H1 (cell line): ENCODE measurements around the gene DOCK8. TPM values are rescaled to one million over a fixed set of nuclear protein-coding genes. Genes with fewer than 3 reads are reported as not detected.

Source experiments
- CTCF ChIA-PET: fragments of 300-600 bp; sonication (Branson Sonifier 250); formaldehyde crosslinking; loops from one replicate; lab custom pipeline; 2021; ENCODE audit not compliant: partially characterized antibody; lab: Charles Lee
- POLR2A ChIA-PET: fragments of 300-600 bp; sonication (Branson Sonifier 250); formaldehyde crosslinking; loops from one replicate; lab custom pipeline; 2021; ENCODE audit warnings: inconsistent platforms; ENCODE audit not compliant: partially characterized antibody; lab: Charles Lee
- DNase-seq, 2 experiments: peaks; one replicate each; pipeline versions ENCODE4 v3.0.0 to v3.0.0-alpha.2; 2010 to 2022; ENCODE audit warnings: low spot score in 2 of 2, low read depth in 1 of 2, mixed read lengths in 1 of 2
- FAIRE-seq: peaks from 2 replicates; lab custom pipeline; 2011; peaks lifted over from hg19 to GRCh38; lab: Jason Lieb, UNC
- H2AFZ ChIP-seq: 2 replicates; pipeline ENCODE4 v1.8.1; 2012; ENCODE audit warnings: low read length, inconsistent platforms
- H2AK5ac ChIP-seq: 2 replicates; pipeline ENCODE4 v1.6.1; 2013; ENCODE audit warnings: low read depth, low read length
- H2BK120ac ChIP-seq: replicated peaks from 2 replicates; pipeline ENCODE3; 2013; ENCODE audit warnings: low read depth, low read length, inconsistent platforms
- H2BK12ac ChIP-seq: 2 replicates; pipeline ENCODE4 v1.6.1; 2013; ENCODE audit warnings: low read depth, low read length
- H2BK15ac ChIP-seq: 2 replicates; pipeline ENCODE4 v1.6.1; 2013; ENCODE audit warnings: low read length
- H2BK20ac ChIP-seq: 2 replicates; pipeline ENCODE4 v1.6.1; 2013; ENCODE audit warnings: low read length
- H2BK5ac ChIP-seq: 2 replicates; pipeline ENCODE4 v1.6.1; 2013; ENCODE audit warnings: low read depth, low read length
- H3K14ac ChIP-seq: 2 replicates; pipeline ENCODE4 v1.6.1; 2013; ENCODE audit warnings: inconsistent platforms; ENCODE audit not compliant: insufficient read length
- H3K18ac ChIP-seq: 2 replicates; pipeline ENCODE4 v1.6.1; 2013; ENCODE audit warnings: low read length; ENCODE audit errors: extremely low read depth
- H3K23ac ChIP-seq: 2 replicates; pipeline ENCODE4 v1.6.1; 2013; ENCODE audit warnings: inconsistent platforms; ENCODE audit not compliant: insufficient read length
- H3K23me2 ChIP-seq: 2 replicates; pipeline ENCODE4 v1.6.1; 2013; ENCODE audit warnings: low read depth, low read length
- H3K27ac ChIP-seq: 2 replicates; pipeline ENCODE4 v1.6.1; 2011; ENCODE audit warnings: low read depth, low read length, inconsistent platforms
- H3K27me3 ChIP-seq, 4 experiments: replicated peaks in 1 of 4; 1 replicate in 1 of 4; 2 replicates in 3 of 4; pipeline versions ENCODE4 v1.6.1 to v1.8.1; 2011 to 2013; ENCODE audit warnings: low read length in 3 of 4, mild to moderate bottlenecking in 3 of 4, inconsistent platforms in 2 of 4, mixed read lengths in 2 of 4, moderate library complexity in 1 of 4; ENCODE audit not compliant: control insufficient read depth in 3 of 4, insufficient read depth in 3 of 4; ENCODE audit errors: extremely low read depth in 1 of 4
- H3K36me3 ChIP-seq, 4 experiments: 2 replicates each; pipeline versions ENCODE4 v1.6.1 to v1.8.1; 2011 to 2013; ENCODE audit warnings: mild to moderate bottlenecking in 4 of 4, low read length in 3 of 4, moderate library complexity in 2 of 4, control low read depth in 1 of 4, inconsistent platforms in 1 of 4; ENCODE audit not compliant: insufficient read depth in 4 of 4, control insufficient read depth in 2 of 4
- H3K4ac ChIP-seq: replicated peaks from 2 replicates; pipeline ENCODE3; 2013; ENCODE audit warnings: low read length, low read depth, mixed read lengths, inconsistent platforms; ENCODE audit not compliant: insufficient read length
- H3K4me1 ChIP-seq, 4 experiments: replicated peaks in 1 of 4; 1 replicate in 1 of 4; 2 replicates in 3 of 4; pipeline versions ENCODE4 v1.6.1 to v1.8.1; 2011 to 2013; ENCODE audit warnings: low read length in 3 of 4, inconsistent platforms in 2 of 4, mixed read lengths in 1 of 4; ENCODE audit not compliant: insufficient read depth in 4 of 4, control insufficient read depth in 3 of 4
- H3K4me2 ChIP-seq, 2 experiments: 2 replicates each; pipeline versions ENCODE4 v1.6.1 to v1.8.1; 2011 to 2013; ENCODE audit warnings: low read depth in 2 of 2, low read length in 2 of 2, control low read depth in 1 of 2, inconsistent platforms in 1 of 2, mild to moderate bottlenecking in 1 of 2; ENCODE audit not compliant: insufficient read depth in 1 of 2
- H3K4me3 ChIP-seq, 4 experiments: fragments of 200-600, 300-600 bp in 1 of 4; sonication (generic), shearing (Covaris generic), sonication (Bioruptor Twin) in 1 of 4; 2 replicates each; pipeline versions ENCODE4 v1.5.1 to v1.8.1; 2011 to 2016; ENCODE audit warnings: low read length in 4 of 4, low read depth in 3 of 4, control low read depth in 2 of 4, inconsistent platforms in 2 of 4, mild to moderate bottlenecking in 2 of 4, mixed read lengths in 1 of 4, moderate library complexity in 1 of 4; ENCODE audit not compliant: insufficient read depth in 2 of 4; ENCODE audit errors: extremely low read depth in 1 of 4
- H3K56ac ChIP-seq: replicated peaks from 2 replicates; pipeline ENCODE3; 2013; ENCODE audit warnings: low read depth, mild to moderate bottlenecking, mixed read lengths, low read length, inconsistent platforms; ENCODE audit not compliant: insufficient read length
- H3K79me1 ChIP-seq: 2 replicates; pipeline ENCODE4 v1.6.1; 2013; ENCODE audit warnings: low read depth, low read length, control low read depth
- H3K79me2 ChIP-seq, 2 experiments: 2 replicates each; pipeline versions ENCODE4 v1.6.1 to v1.8.1; 2012 to 2013; ENCODE audit warnings: low read length in 2 of 2, mild to moderate bottlenecking in 2 of 2, inconsistent platforms in 1 of 2; ENCODE audit not compliant: insufficient read depth in 2 of 2, control insufficient read depth in 1 of 2
- H3K9ac ChIP-seq, 4 experiments: replicated peaks in 1 of 4; 1 replicate in 1 of 4; 2 replicates in 3 of 4; pipeline versions ENCODE4 v1.6.1 to v1.8.1; 2011 to 2013; ENCODE audit warnings: low read depth in 3 of 4, low read length in 3 of 4, control low read depth in 2 of 4, mild to moderate bottlenecking in 2 of 4, moderate library complexity in 2 of 4, inconsistent platforms in 1 of 4; ENCODE audit errors: extremely low read depth in 1 of 4
- H3K9me3 ChIP-seq, 2 experiments: 2 replicates each; pipeline versions ENCODE4 v1.6.1 to v1.8.1; 2012 to 2013; ENCODE audit warnings: mild to moderate bottlenecking in 2 of 2, moderate library complexity in 2 of 2, control low read depth in 1 of 2, inconsistent platforms in 1 of 2, low read depth in 1 of 2, low read length in 1 of 2, mixed read lengths in 1 of 2; ENCODE audit not compliant: insufficient read depth in 2 of 2
- H4K20me1 ChIP-seq, 2 experiments: replicated peaks in 1 of 2; 2 replicates each; pipeline versions ENCODE3 to v1.8.1; 2011 to 2013; ENCODE audit warnings: inconsistent platforms in 2 of 2, low read length in 2 of 2, mild to moderate bottlenecking in 1 of 2; ENCODE audit not compliant: insufficient read depth in 2 of 2, control insufficient read depth in 1 of 2
- H4K5ac ChIP-seq: 2 replicates; pipeline ENCODE4 v1.6.1; 2013; ENCODE audit warnings: low read length, low read depth, mixed read lengths, inconsistent platforms; ENCODE audit not compliant: insufficient read length
- H4K8ac ChIP-seq: 2 replicates; pipeline ENCODE4 v1.8.0; 2013; ENCODE audit warnings: mild to moderate bottlenecking, moderate library complexity, low read length, inconsistent platforms; ENCODE audit not compliant: insufficient read depth; ENCODE audit errors: extremely low read depth
- H4K91ac ChIP-seq: replicated peaks from 2 replicates; pipeline ENCODE3; 2013; ENCODE audit warnings: low read length, mixed read lengths, inconsistent platforms; ENCODE audit not compliant: insufficient read length
- HDAC6 ChIP-seq: IDR thresholded peaks from one replicate; pipeline ENCODE4 v1.7.1; 2012; ENCODE audit warnings: low read depth, mild to moderate bottlenecking, inconsistent platforms, low read length, moderate library complexity
- KDM5A ChIP-seq: fragments of 200-600 bp; IDR thresholded peaks from 2 replicates; pipeline ENCODE4 v1.7.1; 2012; ENCODE audit warnings: mild to moderate bottlenecking, low read length, inconsistent platforms, mixed read lengths
- POLR2AphosphoS5 ChIP-seq: IDR thresholded peaks from 2 replicates; pipeline ENCODE4 v1.6.1; 2011; ENCODE audit warnings: low read depth, low read length
- SAP30 ChIP-seq: fragments of 300-600 bp; sonication (generic); IDR thresholded peaks from 2 replicates; pipeline ENCODE4 v1.7.1; 2012; ENCODE audit warnings: low read length, moderate library complexity, mild to moderate bottlenecking, inconsistent platforms; ENCODE audit not compliant: insufficient read depth, insufficient replicate concordance
- SIX5 ChIP-seq: IDR thresholded peaks from 2 replicates; pipeline ENCODE4 v1.6.1; 2011; ENCODE audit warnings: mild to moderate bottlenecking, low read depth, low read length
- TAF1 ChIP-seq: IDR thresholded peaks from 2 replicates; pipeline ENCODE4 v1.6.1; 2011; ENCODE audit warnings: mild to moderate bottlenecking, low read depth, low read length
- WGBS, 2 experiments: shearing (Covaris generic) in 1 of 2; methylation state at CpG; one replicate each; pipeline versions ENCODE4 v1.1.6 to v1.1.7; 2013 to 2015; ENCODE audit warnings: low lambda C conversion rate in 2 of 2, mixed read lengths in 2 of 2, inconsistent platforms in 1 of 2, low coverage in 1 of 2, missing lambda C conversion rate in 1 of 2; ENCODE audit not compliant: insufficient replicate concordance in 2 of 2, insufficient coverage in 1 of 2, insufficient read length in 1 of 2; ENCODE audit errors: extremely low coverage in 1 of 2, missing lambda C conversion rate in 1 of 2; 5-methylcytosine and 5-hydroxymethylcytosine counted together
- polyA plus RNA-seq, 7 experiments: library from polyadenylated mRNA; depleted of rRNA in 3 of 7; stranded (reverse) in 5 of 7; unstranded in 2 of 7; fragments of >200 nt in 5 of 7; fragments of 200-250 nt in 2 of 7; gene quantifications; 1 replicate in 5 of 7; 2 replicates in 1 of 7; 4 replicates in 1 of 7; pipeline versions ENCODE4 v1.2.1 to v1.2.3, GENCODE V29; 2011 to 2013; ENCODE audit warnings: missing spikeins in 2 of 7, mixed read lengths in 2 of 7
- total RNA-seq: library from RNA; stranded (reverse); fragmentation: NEBNext Ultra II Directional; extraction: Animal tissue kit (Norgen Biotek cat#: 25700); gene quantifications from 2 replicates; pipeline ENCODE4 v1.2.1, GENCODE V29; 2021
- TF ChIP-seq, protein P1 (sequence below): IDR thresholded peaks from 2 replicates; pipeline ENCODE4 v1.6.1; 2011; ENCODE audit warnings: low read depth, mild to moderate bottlenecking, low read length; ENCODE audit not compliant: insufficient read depth
- TF ChIP-seq, protein P2 (sequence below): IDR thresholded peaks from 2 replicates; pipeline ENCODE4 v1.6.1; 2011; ENCODE audit warnings: low read length, improper control_type of control experiment

The DOCK8 gene
- total and polyA plus RNA-seq, 2 of the 8 experiments (the other 6 are each of a cell fraction or from before 2014, with no cell fraction given) = 0.57 to 2.0 TPM

DNA sequence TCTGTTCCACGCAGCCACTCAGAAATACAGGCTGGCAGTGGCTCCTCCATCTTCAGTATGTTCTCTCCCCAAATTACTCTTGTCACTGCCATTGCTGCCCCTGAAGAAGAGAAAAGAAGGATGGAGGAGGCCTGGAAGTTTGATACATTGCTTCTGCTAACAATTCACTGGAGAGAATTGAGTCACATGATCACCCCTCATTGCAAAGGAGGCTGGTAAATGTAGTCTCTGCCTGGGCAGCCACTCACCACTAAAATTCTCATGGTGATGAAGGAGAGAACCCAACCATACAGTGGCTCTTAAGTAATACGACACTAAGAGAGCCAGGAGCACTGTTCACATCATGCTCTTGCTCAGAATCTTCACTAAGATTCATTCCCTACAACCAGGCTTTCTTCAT is 112.0 kb downstream of the DOCK8 start:
- WGBS, 2 experiments = 67% methylated on average over 2 of the region's 2 CpGs; no CpG with 5 or more reads in 1 of the 2 experiments
- H3K4me1 ChIP-seq = peaks cover 3 to 13% (median 10%) of the 10 kb centered on the region in 4 experiments; a peak in 4 of 7 replicates
- no peak overlapping the region for H2BK120ac ChIP-seq
- H3K79me2 ChIP-seq = no peaks in the 10 kb centered on the region
- no peak overlapping the region for H3K4me3 ChIP-seq
- no peaks in the 10 kb centered on the region; a peak in 1 of 8 replicates for H3K36me3 ChIP-seq
- no peak overlapping the region for H3K18ac ChIP-seq
- H3K9ac ChIP-seq = no peak overlapping the region
- H4K91ac ChIP-seq = no peak overlapping the region
- no peak overlapping the region for H3K23ac ChIP-seq
- TF ChIP-seq, protein P1, sequence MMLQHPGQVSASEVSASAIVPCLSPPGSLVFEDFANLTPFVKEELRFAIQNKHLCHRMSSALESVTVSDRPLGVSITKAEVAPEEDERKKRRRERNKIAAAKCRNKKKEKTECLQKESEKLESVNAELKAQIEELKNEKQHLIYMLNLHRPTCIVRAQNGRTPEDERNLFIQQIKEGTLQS = peak; percentile 76; the same call in 1 of the 2 replicates
- peak; percentile 63 for TF ChIP-seq SIX5
- no peak for TF ChIP-seq SAP30
- TF ChIP-seq KDM5A = no peak
- TF ChIP-seq, protein P2, sequence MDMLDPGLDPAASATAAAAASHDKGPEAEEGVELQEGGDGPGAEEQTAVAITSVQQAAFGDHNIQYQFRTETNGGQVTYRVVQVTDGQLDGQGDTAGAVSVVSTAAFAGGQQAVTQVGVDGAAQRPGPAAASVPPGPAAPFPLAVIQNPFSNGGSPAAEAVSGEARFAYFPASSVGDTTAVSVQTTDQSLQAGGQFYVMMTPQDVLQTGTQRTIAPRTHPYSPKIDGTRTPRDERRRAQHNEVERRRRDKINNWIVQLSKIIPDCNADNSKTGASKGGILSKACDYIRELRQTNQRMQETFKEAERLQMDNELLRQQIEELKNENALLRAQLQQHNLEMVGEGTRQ = peak; percentile 81
- TF ChIP-seq TAF1 = no peak
- no peak for TF ChIP-seq POLR2AphosphoS5
- no peak for TF ChIP-seq HDAC6
- H2AFZ ChIP-seq = peak overlapping the region; percentile 97
- no peak overlapping the region for H3K14ac ChIP-seq
- H2BK5ac ChIP-seq = no peak overlapping the region
- H2BK15ac ChIP-seq = no peak overlapping the region
- H2AK5ac ChIP-seq = no peak overlapping the region
- ChIA-PET POLR2A (no interaction called here), CTCF (no interaction called here)
- peak; percentile 92 for FAIRE-seq
- H2BK12ac ChIP-seq = no peak overlapping the region
- H3K27ac ChIP-seq = no peak overlapping the region
- no peaks in the 10 kb centered on the region for H3K23me2 ChIP-seq
- no peak for DNase-seq
- H4K8ac ChIP-seq = no peak overlapping the region; the same call in 1 of the 2 replicates
- H2BK20ac ChIP-seq = 0 out of 2 replicates have a peak overlapping the region, but pooled peaks have one; percentile 77
- peak overlapping the region; percentile 23 to 61; a peak in 3 of 4 replicates for H3K4me2 ChIP-seq
- H4K20me1 ChIP-seq = no peaks in the 10 kb centered on the region
- H4K5ac ChIP-seq = no peak overlapping the region
- H3K79me1 ChIP-seq = no peaks in the 10 kb centered on the region
- no peaks in the 10 kb centered on the region for H3K9me3 ChIP-seq
- H3K4ac ChIP-seq = no peak overlapping the region
- H3K56ac ChIP-seq = no peak overlapping the region
- no peaks in the 10 kb centered on the region for H3K27me3 ChIP-seq
